Stimulated activated CD4-positive, alpha-beta T cell treated with anti-CD3 and anti-CD28 coated beads, Interleukin-12 subunit alpha, Interleukin-12 subunit beta, amount 100 ng/mL, for 4 hours (primary cell): ENCODE measurements around the gene HLA-B.
A peak's percentile ranks its signal among the peaks of the same experiment; 100 is the strongest.
"Not testable (repeated sequence)": the region's sequence is repeated elsewhere in the genome, so short reads cannot be mapped to it uniquely, and the experiment has no call there.

Experiments
- DNase-seq: peaks from one replicate; pipeline ENCODE4 v3.0.0-alpha.2; 2020

Gene HLA-B

DNA sequence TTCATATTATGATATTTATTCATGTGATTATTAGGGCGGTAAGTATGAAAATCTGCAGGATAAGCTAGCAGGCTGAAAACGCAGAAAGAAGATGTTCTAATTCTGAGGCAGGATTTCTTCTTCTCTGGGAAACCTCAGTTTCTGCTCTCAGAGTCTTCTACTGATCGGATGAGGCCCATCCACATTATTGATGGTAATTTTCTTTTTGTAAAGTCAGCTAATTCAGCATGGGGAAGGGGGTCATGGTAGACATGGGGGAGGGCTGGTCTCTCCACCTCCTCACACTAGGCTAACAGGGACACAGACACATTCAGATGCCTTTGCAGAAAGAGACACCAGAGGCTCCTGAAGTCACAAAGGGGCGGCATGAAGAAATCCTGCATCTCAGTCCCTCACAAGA is 24.7 kb upstream of the HLA-B start:
- DNase-seq = no peak

DNA sequence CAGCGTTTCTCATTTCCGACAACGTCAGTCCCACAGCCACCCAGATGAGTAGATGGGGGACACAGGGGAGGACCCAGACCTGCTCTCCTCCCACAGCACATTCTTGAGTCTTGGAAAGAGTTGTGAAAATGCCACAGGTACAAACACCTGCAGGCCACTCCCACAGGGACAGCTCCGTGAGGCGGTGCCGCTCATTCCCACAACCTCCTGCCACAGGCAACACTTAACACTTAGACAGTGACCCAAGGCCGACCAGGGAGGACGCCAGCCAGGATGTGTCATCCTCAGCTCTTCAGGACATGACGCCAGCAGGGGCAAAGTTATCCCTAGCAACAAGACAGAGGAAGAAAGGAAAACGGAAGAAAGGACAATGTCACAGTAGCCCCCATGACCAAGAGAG is 22.9 kb upstream of the HLA-B start:
- DNase-seq = no peak

DNA sequence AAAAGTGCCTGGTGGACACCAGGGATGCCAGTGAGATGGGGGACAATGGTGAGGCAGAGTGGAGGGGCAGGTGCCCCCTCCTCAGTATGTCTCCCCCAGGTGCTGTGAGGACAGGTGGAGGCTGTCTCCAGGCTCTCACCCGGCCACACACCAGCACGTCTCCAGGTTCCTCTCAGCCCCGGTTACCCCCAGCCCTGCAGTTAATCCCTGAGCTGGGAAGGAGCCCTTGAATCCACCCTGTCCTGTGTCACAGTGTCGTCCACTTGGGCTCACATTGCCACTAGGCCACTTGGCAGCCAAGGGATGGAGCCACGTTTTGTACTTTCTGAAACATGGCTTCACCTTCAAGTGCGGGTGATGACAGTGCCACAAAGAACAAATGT is 21.7 kb upstream of the HLA-B start:
- DNase-seq = no peak

DNA sequence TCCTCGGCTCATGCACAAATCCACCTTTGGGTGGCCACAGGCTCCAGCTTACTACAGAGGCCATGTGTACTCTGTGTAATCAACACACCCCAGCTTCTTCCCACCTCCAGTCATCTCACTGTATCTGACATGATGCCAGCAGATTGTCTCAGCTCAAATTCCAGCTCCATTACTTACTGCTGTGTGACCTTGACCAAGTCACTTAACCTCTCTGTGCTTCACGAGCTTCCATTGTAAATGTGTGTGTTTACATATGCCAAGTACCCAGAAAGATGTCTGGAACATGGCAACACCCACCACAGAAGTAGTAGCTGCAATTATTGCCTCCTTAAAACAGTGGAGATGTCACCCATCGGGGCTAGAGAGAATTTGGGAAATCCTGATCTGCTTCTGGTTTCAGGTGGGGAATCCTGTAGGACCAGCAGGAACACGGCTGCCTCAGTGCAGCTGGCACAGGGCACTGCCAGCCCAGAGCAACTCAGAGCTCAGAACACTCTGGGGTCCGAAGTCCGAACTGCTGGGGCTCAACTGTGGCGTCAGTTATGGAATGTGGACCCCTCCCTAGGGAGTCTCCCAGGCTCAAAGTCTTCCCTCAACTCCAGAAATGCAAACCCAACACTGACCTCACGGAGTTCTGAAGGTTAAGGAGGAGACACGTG is 21.2 kb upstream of the HLA-B start:
- no peak for DNase-seq

DNA sequence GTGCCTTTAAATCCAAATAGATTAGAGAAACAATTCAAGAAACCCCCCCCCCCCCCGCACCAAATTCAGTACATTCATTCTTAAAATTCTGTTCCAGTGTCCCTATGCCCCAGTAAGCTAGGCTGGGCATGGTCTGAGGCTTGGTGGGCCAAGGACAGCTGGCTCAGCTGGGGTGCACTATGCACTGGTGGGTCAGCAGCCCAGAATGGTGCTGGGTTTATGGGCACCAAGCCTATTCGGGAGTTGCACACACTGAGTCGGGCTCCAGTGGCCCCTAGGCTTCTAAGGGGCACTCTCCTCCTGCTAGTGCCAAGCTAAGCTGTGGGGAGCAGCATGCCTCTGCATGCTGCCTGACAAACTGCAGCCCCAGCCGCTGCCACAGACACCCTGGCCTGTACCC is 20.1 kb upstream of the HLA-B start:
- DNase-seq = no peak

DNA sequence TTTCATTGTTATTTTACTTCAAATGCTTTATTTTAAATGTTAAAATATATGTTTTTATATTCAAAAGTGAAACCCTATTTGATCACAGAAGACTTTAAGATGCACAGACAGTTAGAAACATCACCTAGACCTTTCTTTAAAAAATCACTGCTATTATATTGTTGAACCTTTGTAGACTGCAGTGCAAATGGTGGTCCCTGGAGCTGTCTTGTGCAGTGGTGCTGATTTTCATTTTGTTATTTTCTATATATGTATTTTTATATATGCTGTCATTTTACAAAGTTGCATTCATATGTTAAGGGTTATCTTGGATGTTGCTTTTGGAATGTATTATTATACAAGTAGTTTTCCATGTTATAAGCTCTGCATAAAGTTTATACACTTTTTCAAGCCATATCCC is 18.7 kb upstream of the HLA-B start:
- no peak for DNase-seq

DNA sequence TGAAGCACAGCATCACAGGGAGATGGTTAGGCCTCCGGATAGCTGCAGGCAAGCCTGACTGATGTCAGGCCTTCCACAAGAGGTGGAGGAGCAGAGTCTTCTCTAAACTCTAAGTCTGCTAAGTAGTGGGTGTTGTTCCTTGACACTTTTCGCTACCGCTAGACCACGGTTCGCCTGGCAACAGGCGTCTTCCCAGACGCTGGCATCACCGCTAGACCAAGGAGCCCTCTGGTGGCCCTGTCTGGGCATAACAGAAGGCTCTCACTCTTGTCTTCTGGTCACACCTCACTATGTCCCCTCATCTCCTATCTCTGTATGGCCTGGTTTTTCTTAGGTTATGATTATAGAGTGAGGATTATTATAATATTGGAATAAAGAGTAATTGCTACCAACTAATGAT is 17.1 kb upstream of the HLA-B start:
- DNase-seq = not testable (repeated sequence)

DNA sequence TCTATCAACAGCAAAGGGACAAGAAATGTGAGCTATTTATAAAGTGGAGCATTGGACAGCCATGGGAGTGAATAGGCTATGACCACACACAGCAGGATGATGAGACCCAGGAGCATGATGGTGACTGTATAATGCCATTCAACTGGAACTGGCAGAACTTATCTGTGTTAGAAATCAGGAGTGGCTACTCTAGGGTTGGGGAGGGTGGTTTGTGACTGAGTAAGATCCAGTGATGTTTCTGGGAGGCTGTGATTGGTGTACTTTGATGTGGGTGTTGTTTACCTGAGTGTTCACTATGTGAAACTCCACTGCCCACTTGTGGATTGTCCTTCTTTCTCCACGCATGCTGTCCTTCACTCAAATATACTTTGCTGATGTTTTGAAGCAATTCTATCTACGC is 11.5 kb upstream of the HLA-B start:
- DNase-seq = no peak

DNA sequence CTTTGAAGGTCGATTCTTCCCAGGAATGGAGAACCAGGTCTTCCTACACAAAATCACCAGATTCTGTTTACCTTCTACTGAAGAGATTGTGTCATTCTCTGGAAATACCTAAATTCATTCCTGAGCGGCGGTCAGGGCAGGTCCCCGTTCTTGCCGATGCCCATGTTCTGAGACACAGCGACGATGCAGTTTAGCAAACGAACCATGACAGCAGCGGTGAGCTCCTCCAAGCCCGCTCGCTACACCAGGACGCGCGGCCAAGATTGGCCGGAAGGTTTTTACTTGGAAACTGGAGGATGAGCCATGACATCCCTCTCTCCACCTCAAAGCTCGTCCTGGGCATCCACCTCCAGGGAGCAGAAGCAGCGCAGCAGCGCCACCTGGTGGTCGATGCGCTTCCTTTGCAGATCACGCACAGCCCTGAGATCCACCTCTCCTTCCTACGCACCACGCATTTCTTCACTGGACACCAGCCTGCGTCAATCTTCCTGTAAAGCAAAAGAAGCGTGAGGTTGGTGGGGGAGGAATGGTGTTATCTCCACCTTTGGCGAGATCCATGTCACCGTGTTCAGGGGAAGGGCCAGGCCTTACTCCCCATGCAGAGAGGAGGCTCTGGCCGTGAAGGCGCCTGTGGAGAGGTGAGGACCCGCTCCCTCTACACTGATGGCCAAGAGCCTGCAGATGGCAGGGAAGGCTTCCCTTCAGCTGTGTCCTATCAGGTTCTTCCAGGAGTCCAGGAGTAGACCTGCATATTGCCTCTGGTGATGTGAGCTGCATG is 9.9 kb upstream of the HLA-B start:
- peak; percentile 90 for DNase-seq

DNA sequence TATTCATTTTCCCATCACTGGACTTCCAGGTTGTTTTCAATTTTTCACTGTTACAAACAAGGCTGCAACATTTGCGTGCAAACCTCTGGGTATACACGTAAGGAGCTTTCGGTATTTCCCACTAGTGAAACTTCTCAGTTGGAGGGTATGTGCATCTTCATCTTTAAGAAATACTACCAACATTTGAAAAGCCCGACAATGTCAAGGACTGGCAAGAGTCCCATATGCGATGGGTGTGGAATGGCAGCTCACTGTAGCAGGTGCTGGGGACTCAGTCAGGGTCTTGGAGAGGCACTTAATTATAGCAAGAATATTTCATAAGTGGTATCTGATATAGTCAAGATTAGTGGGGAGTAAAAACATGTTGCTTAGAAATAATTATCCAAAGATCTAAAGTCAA is 8.9 kb upstream of the HLA-B start:
- DNase-seq = no peak

DNA sequence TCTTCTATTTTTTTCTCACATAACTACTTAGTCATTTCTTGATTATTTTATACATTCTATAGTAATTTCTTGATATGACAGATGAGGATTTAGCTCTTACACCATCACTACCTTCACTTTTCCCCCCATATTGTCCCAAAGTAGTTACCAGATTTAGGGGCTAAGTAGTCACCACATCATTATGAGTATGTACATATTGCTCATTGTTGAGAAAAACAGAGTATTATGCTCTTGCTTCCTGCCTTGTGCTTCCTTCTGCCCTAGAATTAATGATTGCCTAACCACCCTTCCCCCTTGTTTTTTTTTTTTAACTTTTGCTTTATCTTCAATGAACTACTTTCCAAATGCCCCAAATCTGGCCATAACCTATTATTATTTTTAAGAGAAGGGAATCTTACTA is 6.8 kb upstream of the HLA-B start:
- DNase-seq = no peak

DNA sequence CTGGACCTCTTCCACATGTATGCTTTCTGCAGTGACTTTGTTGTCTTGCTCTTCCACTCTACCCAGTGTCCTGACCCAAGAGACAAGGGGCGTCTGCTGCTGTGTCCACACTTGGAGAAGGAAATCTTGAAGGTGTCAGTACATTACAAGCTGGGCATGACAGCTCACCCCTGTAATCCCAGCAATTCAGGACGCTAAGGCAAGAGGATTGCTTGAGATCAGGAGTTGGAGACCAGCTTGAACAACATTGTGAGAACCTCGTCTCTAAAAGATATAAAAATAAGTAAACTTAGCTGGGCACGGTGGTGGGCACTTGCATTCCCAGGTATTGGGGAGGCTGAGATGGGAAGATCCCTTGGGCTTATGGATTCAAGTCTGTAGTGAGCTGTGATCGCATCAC is 5.8 kb upstream of the HLA-B start:
- no peak for DNase-seq

DNA sequence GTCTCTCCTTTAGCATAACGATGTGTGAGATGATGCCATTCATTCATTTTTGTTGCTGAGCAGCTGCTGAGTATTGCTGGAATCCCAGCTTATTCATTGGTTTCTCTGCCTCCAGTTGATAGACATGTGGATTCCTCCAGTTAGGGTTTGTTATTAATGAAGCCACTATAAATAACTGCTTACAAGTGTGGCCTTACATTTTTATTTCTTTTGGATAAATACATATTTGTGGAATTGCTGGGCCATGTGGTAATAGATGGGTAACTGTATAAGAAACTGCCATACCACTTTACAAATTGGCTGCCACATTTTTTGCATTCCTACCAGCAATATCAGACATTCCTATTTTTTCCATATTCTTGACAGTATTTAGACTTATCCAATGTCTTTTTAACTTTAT is 2.6 kb upstream of the HLA-B start:
- DNase-seq = no peak

DNA sequence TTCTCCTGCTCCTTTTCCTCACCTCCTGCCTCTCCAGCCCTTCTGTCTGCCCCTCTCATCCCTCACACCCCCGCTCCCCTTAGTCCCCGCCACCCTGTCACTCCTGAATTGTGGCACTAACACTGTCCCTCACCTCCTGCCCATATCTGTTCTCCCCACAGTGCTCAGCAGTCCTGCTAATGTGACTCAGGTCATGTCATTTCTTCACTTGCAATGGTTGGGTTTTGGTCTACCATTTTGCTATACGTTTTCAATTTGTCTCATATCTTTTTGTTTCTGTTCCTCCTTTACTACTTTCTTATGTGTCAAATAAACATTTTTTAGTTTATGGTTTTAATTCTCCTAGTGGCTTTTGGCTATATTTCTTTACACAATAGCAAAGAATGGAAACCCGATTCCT is 1.3 kb upstream of the HLA-B start:
- DNase-seq = no peak

DNA sequence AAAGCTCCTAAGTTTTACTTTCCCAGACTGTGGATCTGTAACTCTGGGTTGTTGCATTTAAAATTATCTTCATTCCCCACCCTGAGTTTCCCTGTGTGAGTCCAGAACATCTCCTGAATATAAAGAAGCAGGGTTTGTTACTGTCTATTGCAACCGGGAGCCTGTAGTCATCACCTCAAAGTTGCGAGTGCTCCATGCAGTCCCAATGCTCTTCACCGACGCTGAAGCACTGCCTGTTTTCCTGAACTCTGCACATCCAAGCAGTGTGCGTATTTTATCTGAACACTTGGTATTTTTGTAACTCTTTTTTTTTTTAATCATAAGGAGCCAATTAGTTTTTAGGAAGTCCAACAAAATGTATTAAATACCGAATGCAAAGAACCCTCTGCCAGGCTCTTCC is 907 bp upstream of the HLA-B start:
- no peak for DNase-seq

DNA sequence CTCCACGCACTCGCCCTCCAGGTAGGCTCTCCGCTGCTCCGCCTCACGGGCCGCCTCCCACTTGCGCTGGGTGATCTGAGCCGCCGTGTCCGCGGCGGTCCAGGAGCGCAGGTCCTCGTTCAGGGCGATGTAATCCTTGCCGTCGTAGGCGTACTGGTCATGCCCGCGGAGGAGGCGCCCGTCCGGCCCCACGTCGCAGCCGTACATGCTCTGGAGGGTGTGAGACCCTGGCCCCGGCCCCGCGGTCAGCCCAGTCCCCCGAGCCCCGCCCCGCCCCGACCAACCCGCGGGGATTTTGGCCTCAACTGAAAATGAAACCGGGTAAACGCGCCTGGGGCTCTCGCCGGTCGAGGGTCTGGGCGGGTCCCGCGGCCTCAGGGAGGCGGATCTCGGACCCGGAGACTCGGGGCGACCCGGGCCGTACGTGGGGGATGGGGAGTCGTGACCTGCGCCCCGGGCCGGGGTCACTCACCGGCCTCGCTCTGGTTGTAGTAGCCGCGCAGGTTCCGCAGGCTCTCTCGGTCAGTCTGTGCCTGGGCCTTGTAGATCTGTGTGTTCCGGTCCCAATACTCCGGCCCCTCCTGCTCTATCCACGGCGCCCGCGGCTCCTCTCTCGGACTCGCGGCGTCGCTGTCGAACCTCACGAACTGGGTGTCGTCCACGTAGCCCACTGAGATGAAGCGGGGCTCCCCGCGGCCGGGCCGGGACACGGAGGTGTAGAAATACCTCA is 598 bp downstream of the HLA-B start:
- peak; percentile 41 for DNase-seq

DNA sequence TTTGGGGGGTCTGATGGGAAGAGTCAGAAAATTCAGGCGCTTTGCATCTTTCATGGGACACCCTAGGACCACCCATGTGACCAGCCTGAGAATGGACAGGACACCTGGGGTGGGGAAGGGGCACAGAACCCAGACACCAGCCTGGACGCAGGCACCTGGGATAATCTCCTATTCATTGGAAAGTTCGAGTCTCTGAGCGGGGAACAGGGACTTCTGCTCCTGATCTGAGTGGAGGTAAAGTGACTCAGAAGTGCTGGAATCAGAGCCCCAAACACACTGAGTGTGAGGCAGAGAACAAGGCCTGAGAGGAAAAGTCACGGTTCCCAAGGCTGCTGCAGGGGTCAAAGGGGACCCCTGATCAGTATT is 1.4 kb downstream of the HLA-B start:
- DNase-seq = peak; percentile 10

DNA sequence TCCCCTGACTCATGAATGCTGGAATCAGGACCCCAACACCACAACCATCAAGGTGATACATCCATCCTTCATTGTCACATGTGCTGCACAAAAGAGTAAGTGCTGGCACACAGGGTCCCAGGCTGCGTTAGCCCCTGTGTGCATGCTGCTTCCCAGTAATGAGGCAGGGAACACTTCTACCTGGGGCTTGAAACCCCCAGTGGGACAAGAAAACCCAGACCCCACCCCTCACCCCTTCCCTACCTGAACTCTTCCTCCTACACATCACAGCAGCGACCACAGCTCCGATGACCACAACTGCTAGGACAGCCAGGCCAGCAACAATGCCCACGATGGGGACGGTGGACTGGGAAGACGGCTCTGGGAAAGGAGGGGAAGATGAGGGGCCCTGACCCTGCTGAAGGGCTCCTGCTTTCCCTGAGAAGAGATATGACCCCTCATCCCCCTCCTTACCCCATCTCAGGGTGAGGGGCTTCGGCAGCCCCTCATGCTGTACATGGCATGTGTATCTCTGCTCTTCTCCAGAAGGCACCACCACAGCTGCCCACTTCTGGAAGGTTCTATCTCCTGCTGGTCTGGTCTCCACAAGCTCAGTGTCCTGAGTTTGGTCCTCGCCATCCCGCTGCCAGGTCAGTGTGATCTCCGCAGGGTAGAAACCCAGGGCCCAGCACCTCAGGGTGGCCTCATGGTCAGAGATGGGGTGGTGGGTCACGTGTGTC is 2.0 kb downstream of the HLA-B start:
- DNase-seq = peak; percentile 5

DNA sequence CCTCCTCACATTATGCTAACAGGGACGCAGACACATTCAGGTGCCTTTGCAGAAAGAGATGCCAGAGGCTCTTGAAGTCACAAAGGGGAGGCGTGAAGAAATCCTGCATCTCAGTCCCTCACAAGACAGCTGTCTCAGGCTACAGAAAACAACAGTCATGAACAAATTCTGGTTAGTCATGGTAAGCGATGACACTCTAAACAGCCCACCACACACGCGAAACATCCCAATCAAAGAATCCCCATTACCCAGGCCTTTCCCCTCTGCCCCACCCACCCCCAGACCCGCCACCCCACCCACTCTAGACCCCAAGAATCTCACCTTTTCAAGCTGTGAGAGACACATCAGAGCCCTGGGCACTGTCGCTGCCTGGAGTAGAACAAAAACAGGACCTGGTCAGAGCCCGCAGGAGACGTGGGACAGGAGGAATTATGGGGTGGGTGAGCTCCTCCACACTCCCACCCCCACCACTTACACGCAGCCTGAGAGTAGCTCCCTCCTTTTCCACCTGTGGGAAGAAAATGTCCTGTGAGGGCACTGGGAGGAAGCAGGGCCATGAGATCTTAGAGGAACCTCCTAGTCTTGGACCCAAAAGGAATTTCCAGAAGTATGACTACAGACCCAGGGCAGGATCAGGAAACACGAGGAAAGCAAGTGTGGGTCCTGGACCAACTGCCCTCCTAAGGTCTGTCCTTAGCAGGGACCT is 2.7 kb downstream of the HLA-B start:
- DNase-seq = peak; percentile 15

DNA sequence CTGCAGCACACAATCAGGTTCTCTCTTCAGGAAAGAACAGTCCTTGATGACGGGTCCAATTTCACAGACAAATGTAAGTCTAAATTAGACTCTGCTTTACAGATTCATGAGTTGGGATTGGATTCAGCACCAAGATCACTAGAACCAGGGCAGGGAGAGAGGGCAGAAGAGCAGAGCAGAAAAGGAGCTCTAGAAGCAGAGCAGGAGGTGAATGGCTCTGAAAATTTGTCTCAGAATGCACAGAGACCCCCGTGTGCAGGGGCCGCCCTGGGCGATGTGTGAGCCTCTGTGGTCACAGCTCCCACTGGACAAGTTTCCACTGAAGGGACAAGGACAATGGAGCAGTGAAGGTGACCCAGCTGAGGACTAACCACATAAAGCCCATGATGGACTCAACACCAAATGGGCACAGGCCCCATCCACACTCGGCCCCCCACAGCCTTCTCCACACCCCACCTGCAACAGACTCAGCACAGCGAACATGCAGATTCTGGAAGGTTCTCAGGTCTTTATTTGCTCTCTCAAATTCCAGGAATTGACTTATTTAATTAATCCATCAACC is 3.5 kb downstream of the HLA-B start:
- no peak for DNase-seq

DNA sequence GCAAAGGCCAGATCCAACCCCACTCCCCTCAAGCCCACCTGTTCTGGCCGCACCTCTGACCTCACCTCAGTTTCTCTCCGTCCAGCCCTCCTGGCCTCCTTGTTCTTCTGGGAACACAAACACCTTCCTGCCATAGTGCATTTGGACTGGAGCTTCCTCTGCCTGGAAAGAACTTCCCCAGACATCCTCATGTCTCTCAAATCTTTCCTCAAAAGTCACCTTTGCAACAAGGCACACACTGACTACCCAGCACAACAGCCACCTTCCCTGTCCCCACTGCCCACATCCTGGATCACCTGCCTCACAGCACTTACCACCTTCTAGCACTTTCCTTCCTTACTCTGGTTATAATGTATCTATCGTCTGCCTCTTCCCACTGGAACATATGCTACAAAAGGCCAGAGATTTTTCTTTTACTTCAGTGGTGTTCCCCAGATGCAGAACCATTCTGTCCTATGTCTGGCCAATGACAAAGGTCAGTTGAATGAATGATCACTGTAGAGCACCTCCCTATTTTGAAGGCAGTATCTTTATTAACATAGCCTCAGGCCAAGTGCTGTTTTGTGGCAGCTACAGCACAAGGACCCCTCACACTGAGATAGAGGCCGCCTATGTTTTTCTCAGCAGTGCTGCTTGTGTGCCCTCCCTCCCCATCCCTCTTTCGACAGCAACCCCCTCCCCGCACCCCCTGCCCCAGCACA is 4.1 kb downstream of the HLA-B start:
- DNase-seq = no peak

DNA sequence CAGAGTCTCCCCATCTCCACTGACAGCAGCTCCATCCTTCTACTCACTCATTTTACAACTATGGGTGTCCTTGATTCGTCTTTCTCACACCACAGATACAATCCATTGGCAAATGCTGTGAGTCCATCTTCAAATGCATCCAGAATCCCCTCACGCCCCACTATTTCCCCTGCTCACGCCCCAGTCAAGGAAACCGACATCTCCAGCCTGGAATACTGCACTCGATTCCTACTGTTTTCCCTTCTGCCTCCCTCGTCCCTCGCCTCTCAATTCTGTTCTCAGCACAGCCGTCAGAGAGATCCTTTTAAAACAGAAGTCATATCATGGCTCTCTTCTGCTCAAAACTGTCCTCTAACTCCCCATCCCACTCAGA is 4.7 kb downstream of the HLA-B start:
- no peak for DNase-seq
